HL-60 (cell line): ENCODE measurements around the gene MDP1.

ENCODE experiments used
- DNase-seq, 2 experiments: peaks; one replicate each; pipeline ENCODE4 v3.0.0-alpha.2; 2010 to 2020; ENCODE audit warnings: low read depth in 1 of 2, low spot score in 1 of 2
- H3K27ac ChIP-seq: fragments of 250-450 bp; sonication (Bioruptor Pico); replicated peaks from 2 replicates; pipeline ENCODE4 v1.5.1; 2020; ENCODE audit warnings: mild to moderate bottlenecking, moderate library complexity
- H3K27me3 ChIP-seq: fragments of 250-450 bp; sonication (Bioruptor Pico); 2 replicates; pipeline ENCODE4 v1.5.1; 2021; ENCODE audit warnings: mild to moderate bottlenecking, moderate library complexity; ENCODE audit not compliant: insufficient read depth, poor library complexity, severe bottlenecking
- H3K4me3 ChIP-seq: replicated peaks from 2 replicates; pipeline ENCODE4 v1.5.1; 2011; ENCODE audit warnings: mild to moderate bottlenecking, control low read depth, low read length; ENCODE audit not compliant: insufficient read depth
- CTCF ChIP-seq: IDR thresholded peaks from one replicate; pipeline ENCODE4 v1.5.1; 2011; ENCODE audit warnings: low read length, control low read depth, inconsistent platforms; ENCODE audit not compliant: insufficient read depth
- GABPA ChIP-seq: IDR thresholded peaks from 2 replicates; pipeline ENCODE4 v1.6.1; 2012; ENCODE audit warnings: low read depth
- POLR2AphosphoS5 ChIP-seq: IDR thresholded peaks from 2 replicates; pipeline ENCODE4 v1.6.1; 2012; ENCODE audit warnings: low read depth
- REST ChIP-seq: IDR thresholded peaks from 2 replicates; pipeline ENCODE4 v1.6.1; 2012; ENCODE audit warnings: low read depth; ENCODE audit not compliant: insufficient replicate concordance
- SPI1 ChIP-seq: IDR thresholded peaks from 2 replicates; pipeline ENCODE4 v1.6.1; 2012; ENCODE audit warnings: low read depth, mild to moderate bottlenecking, borderline replicate concordance

The MDP1 gene

GRCh38 chr14:24235804-24236688 is 20.2 kb upstream of the MDP1 start:
- no peak for DNase-seq
- no peaks in the 10 kb centered on the region for H3K27me3 ChIP-seq
- TF ChIP-seq CTCF (no peak), REST (no peak), POLR2AphosphoS5 (no peak), GABPA (no peak), SPI1 (no peak)
- H3K27ac ChIP-seq, result no peak overlapping the region
- H3K4me3 ChIP-seq, result no peak overlapping the region

GRCh38 chr14:24234095-24235005 is 18.5 kb upstream of the MDP1 start:
- no peak for DNase-seq
- no peak overlapping the region for H3K4me3 ChIP-seq
- H3K27me3 ChIP-seq, result no peaks in the 10 kb centered on the region
- H3K27ac ChIP-seq, result no peak overlapping the region
- TF ChIP-seq SPI1, result no peak
- no peak for TF ChIP-seq GABPA
- no peak for TF ChIP-seq REST
- TF ChIP-seq CTCF, result no peak
- no peak for TF ChIP-seq POLR2AphosphoS5

- Histone ChIP-seq H3K27ac (peak overlapping the region; percentile 83), H3K4me3 (peak overlapping the region; percentile 82), H3K27me3 (no peaks in the 10 kb centered on the region)
- DNase-seq, result no peak
- TF ChIP-seq REST (no peak), SPI1 (no peak), CTCF (no peak), POLR2AphosphoS5 (no peak), GABPA (no peak)
Measured at GRCh38 chr14:24233538-24233866, 17.6 kb upstream of the MDP1 start.
